MM.1S (cell line): ENCODE results near the gene MYF5.

Source experiments
- DNase-seq: peaks from one replicate; pipeline ENCODE4 v3.0.0-alpha.2; 2015
- H2AFZ ChIP-seq: fragments of 300-600 bp; sonication (generic); 2 replicates; pipeline ENCODE4 v1.6.0; 2016; ENCODE audit warnings: antibody characterized with exemption, low read length
- H3F3A ChIP-seq: fragments of 300-600 bp; sonication (generic); 2 replicates; pipeline ENCODE4 v1.6.1; 2016; ENCODE audit warnings: mild to moderate bottlenecking, antibody characterized with exemption, low read length, moderate library complexity, mixed read lengths; ENCODE audit not compliant: insufficient read depth
- H3K27ac ChIP-seq: fragments of 300-600 bp; sonication (generic); 2 replicates; pipeline ENCODE4 v1.5.1; 2016; ENCODE audit warnings: mild to moderate bottlenecking, low read length
- H3K27me3 ChIP-seq: fragments of 300-600 bp; sonication (generic); replicated peaks from 2 replicates; pipeline ENCODE4 v1.6.0; 2016; ENCODE audit warnings: low read length; ENCODE audit not compliant: insufficient read depth
- H3K36me3 ChIP-seq: fragments of 300-600 bp; sonication (generic); replicated peaks from 2 replicates; pipeline ENCODE4 v1.6.1; 2016; ENCODE audit warnings: mild to moderate bottlenecking, low read length, mixed read lengths; ENCODE audit not compliant: insufficient read depth
- H3K4me1 ChIP-seq: fragments of 300-600 bp; sonication (generic); 2 replicates; pipeline ENCODE4 v1.6.1; 2016; ENCODE audit warnings: low read length, mixed read lengths
- H3K4me2 ChIP-seq: fragments of 300-600 bp; sonication (generic); 2 replicates; pipeline ENCODE4 v1.6.0; 2016; ENCODE audit warnings: low read depth, low read length
- H3K4me3 ChIP-seq: fragments of 300-600 bp; sonication (generic); 2 replicates; pipeline ENCODE4 v1.5.1; 2016; ENCODE audit warnings: low read length, mixed read lengths
- H3K79me2 ChIP-seq: fragments of 300-600 bp; sonication (generic); 2 replicates; pipeline ENCODE4 v1.6.1; 2016; ENCODE audit warnings: mixed run types, low read length, mixed read lengths
- H3K9ac ChIP-seq: fragments of 300-600 bp; sonication (generic); 2 replicates; pipeline ENCODE4 v1.6.1; 2016; ENCODE audit warnings: low read length, mixed read lengths
- H3K9me2 ChIP-seq: fragments of 300-600 bp; sonication (generic); replicated peaks from 2 replicates; pipeline ENCODE4 v1.6.1; 2016; ENCODE audit warnings: mild to moderate bottlenecking, low read length, mixed read lengths; ENCODE audit not compliant: insufficient read depth
- H3K9me3 ChIP-seq: fragments of 300-600 bp; sonication (generic); replicated peaks from 2 replicates; pipeline ENCODE4 v1.6.1; 2016; ENCODE audit warnings: mild to moderate bottlenecking, low read length, mixed read lengths; ENCODE audit not compliant: insufficient read depth
- H4K20me1 ChIP-seq: fragments of 300-600 bp; sonication (generic); 2 replicates; pipeline ENCODE4 v1.6.1; 2016; ENCODE audit warnings: mild to moderate bottlenecking, low read length, moderate library complexity, mixed read lengths; ENCODE audit not compliant: insufficient read depth
- EZH2 ChIP-seq: fragments of 300-600 bp; sonication (generic); optimal IDR thresholded peaks from 2 replicates; pipeline ENCODE3; 2017; ENCODE audit warnings: low read depth, mild to moderate bottlenecking, antibody characterized with exemption, low read length, mixed read lengths
- EZH2phosphoT487 ChIP-seq: fragments of 300-600 bp; sonication (generic); IDR thresholded peaks from 2 replicates; pipeline ENCODE4 v1.6.1; 2018; ENCODE audit warnings: antibody characterized with exemption, low read length
- TF ChIP-seq, protein P1 (sequence below): fragments of 300-600 bp; sonication (generic); IDR thresholded peaks from 2 replicates; pipeline ENCODE4 v1.5.1; 2016; ENCODE audit warnings: antibody characterized with exemption, low read length, mixed read lengths

MYF5 gene

DNA sequence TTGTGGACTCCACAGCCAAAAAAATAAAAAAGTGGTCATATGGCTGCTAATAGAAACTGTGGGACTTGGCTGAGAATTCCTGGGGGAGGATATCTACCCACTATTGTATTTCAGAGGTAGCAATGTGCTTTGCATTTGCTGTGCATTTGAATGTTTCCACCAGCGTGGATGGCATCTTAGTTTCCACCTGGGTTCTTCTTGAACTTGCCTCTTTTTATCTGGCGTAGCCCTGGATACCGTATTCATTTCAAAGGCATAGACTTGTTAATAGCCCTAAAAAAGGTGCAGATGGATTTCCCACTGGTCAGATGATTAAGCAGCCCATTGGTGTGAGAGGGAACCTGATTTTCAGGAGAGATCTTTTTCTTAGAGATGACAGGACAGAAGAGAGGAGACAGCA is 1.9 kb upstream of the MYF5 start:
- H3K27ac ChIP-seq, result no peak overlapping the region
- no peaks in the 10 kb centered on the region for H4K20me1 ChIP-seq
- H2AFZ ChIP-seq, result no peak overlapping the region
- TF ChIP-seq, protein P1, sequence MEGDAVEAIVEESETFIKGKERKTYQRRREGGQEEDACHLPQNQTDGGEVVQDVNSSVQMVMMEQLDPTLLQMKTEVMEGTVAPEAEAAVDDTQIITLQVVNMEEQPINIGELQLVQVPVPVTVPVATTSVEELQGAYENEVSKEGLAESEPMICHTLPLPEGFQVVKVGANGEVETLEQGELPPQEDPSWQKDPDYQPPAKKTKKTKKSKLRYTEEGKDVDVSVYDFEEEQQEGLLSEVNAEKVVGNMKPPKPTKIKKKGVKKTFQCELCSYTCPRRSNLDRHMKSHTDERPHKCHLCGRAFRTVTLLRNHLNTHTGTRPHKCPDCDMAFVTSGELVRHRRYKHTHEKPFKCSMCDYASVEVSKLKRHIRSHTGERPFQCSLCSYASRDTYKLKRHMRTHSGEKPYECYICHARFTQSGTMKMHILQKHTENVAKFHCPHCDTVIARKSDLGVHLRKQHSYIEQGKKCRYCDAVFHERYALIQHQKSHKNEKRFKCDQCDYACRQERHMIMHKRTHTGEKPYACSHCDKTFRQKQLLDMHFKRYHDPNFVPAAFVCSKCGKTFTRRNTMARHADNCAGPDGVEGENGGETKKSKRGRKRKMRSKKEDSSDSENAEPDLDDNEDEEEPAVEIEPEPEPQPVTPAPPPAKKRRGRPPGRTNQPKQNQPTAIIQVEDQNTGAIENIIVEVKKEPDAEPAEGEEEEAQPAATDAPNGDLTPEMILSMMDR, result no peak
- TF ChIP-seq EZH2, result no peak
- TF ChIP-seq EZH2phosphoT487, result no peak
- H3F3A ChIP-seq, result no peaks in the 10 kb centered on the region
- no peak overlapping the region for H3K4me3 ChIP-seq
- no peak overlapping the region for H3K9ac ChIP-seq
- H3K9me2 ChIP-seq, result no peaks in the 10 kb centered on the region
- no peaks in the 10 kb centered on the region for H3K36me3 ChIP-seq
- H3K79me2 ChIP-seq, result no peaks in the 10 kb centered on the region
- no peak for DNase-seq
- no peaks in the 10 kb centered on the region for H3K9me3 ChIP-seq
- H3K27me3 ChIP-seq, result no peaks in the 10 kb centered on the region
- H3K4me1 ChIP-seq, result no peaks in the 10 kb centered on the region
- H3K4me2 ChIP-seq, result no peak overlapping the region

DNA sequence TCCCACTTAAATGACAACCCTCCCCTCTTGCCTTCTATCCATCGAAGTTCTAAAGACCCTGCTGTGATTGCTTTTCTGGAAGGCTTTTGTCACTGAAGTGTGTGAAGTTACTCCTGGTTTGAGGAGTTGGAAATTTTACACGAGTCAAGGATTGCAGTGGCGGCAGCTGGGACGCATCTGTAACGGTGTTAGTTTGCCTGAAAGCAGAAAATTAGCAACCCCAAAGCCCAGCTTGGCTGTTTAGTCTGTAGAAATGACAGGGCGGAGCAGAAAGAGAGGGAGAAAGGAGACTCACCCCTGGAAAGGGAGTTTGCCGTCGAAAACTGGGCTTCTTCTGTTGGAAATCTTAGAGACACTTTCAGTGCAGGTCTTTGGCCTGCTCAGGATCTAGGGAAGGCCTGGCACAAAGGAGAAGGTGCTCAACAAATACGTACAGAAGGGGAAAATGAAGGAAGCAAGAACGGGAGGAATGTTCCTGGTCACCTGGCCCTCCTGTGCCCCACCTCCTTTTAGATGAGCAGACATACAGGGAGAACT is 931 bp upstream of the MYF5 start:
- H3F3A ChIP-seq, result no peaks in the 10 kb centered on the region
- H4K20me1 ChIP-seq, result no peaks in the 10 kb centered on the region
- no peaks in the 10 kb centered on the region for H3K9me3 ChIP-seq
- no peaks in the 10 kb centered on the region for H3K9me2 ChIP-seq
- H3K4me2 ChIP-seq, result no peak overlapping the region
- H3K79me2 ChIP-seq, result no peaks in the 10 kb centered on the region
- H3K9ac ChIP-seq, result no peak overlapping the region
- H2AFZ ChIP-seq, result no peak overlapping the region
- no peaks in the 10 kb centered on the region for H3K4me1 ChIP-seq
- H3K36me3 ChIP-seq, result no peaks in the 10 kb centered on the region
- H3K27ac ChIP-seq, result no peak overlapping the region
- H3K4me3 ChIP-seq, result no peak overlapping the region
- DNase-seq, result no peak
- TF ChIP-seq EZH2 (no peak), EZH2phosphoT487 (no peak)
- TF ChIP-seq, protein P1, result no peak
- H3K27me3 ChIP-seq, result no peaks in the 10 kb centered on the region

DNA sequence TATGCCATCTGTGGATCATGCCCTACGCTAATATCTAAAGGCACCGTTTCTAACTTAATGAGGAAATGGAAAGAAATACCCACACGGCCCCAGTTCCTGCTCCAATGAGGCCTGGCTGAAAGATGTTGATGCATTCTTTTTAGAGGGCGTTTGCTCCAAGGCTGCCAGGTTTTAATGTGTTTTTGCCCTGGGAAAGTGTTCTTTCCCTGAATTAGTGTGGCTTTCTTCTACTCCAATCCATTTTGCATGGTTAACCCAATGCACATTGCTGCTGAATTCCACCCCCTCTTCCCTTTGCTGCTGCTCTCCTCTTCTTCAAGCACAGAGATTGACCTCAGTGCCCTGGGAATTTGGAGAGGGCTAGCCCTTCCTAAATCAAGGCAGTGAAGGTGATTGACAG is 1.1 kb downstream of the MYF5 start:
- Histone ChIP-seq H3K9me2 (no peaks in the 10 kb centered on the region), H3K9ac (no peak overlapping the region), H3K36me3 (no peaks in the 10 kb centered on the region), H3K9me3 (no peaks in the 10 kb centered on the region), H3K27me3 (no peaks in the 10 kb centered on the region), H3K4me2 (no peak overlapping the region), H4K20me1 (no peaks in the 10 kb centered on the region), H2AFZ (no peak overlapping the region), H3F3A (no peaks in the 10 kb centered on the region), H3K4me3 (no peak overlapping the region), H3K4me1 (no peaks in the 10 kb centered on the region), H3K79me2 (no peaks in the 10 kb centered on the region), H3K27ac (no peak overlapping the region)
- no peak for DNase-seq
- TF ChIP-seq, protein P1, result no peak
- TF ChIP-seq EZH2 (no peak), EZH2phosphoT487 (no peak)
